ENCODE measurements around the gene HSH2D.

DNA sequence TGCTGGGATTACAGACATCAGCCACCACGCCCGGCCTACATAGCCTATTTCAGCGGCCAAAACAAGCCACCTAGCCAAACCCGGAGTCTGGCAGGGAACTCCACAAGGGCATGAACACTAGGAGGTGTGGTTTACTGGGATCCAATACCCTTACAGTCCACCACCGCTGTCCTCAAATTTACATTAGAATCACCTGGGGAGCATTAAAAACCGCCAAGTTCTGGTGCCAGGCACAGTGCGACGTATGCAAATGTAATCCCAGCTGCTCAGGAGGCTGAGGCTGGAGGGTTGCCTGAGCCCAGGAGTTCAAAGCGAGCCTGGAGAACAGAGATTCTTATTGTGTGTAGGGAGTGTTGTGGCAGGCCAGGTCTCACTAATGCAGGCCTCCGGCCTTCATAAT lies 50.0 kb downstream of the HSH2D start:
- TF ChIP-seq, protein P1, sequence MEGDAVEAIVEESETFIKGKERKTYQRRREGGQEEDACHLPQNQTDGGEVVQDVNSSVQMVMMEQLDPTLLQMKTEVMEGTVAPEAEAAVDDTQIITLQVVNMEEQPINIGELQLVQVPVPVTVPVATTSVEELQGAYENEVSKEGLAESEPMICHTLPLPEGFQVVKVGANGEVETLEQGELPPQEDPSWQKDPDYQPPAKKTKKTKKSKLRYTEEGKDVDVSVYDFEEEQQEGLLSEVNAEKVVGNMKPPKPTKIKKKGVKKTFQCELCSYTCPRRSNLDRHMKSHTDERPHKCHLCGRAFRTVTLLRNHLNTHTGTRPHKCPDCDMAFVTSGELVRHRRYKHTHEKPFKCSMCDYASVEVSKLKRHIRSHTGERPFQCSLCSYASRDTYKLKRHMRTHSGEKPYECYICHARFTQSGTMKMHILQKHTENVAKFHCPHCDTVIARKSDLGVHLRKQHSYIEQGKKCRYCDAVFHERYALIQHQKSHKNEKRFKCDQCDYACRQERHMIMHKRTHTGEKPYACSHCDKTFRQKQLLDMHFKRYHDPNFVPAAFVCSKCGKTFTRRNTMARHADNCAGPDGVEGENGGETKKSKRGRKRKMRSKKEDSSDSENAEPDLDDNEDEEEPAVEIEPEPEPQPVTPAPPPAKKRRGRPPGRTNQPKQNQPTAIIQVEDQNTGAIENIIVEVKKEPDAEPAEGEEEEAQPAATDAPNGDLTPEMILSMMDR (IDR thresholded peaks at IDR 0.05; ENCODE audit: low read length): no peak
- no peak for TF ChIP-seq EZH2 (optimal IDR thresholded peaks at IDR 0.05; ENCODE audit: low read depth, low read length)

Data from MM.1S (cell line).